ENCODE measurements around the gene SUPT7L.

SUPT7L gene

GRCh38 chr2:27690052-27690451 lies 26.6 kb upstream of the SUPT7L start:
- Histone ChIP-seq H3K23ac (ENCODE audit: low read length in 2 of 2) (no peak overlapping the region), H3K27ac (ENCODE audit: low read length, poor library complexity, severe bottlenecking) (no peak overlapping the region), H4K91ac (ENCODE audit: low read length) (no peak overlapping the region), H2BK120ac (ENCODE audit: low read depth, low read length) (no peak overlapping the region), H3K36me3 (ENCODE audit: control insufficient read depth in 1 of 2, insufficient read depth in 2 of 2, low read depth in 1 of 2, low read length in 2 of 2) (peaks cover 20 to 75% of the 10 kb centered on the region in 2 experiments), H2BK5ac (ENCODE audit: low read depth, low read length, poor library complexity, severe bottlenecking) (no peak overlapping the region), H3K9me3 (ENCODE audit: control insufficient read depth, low read length) (no peaks in the 10 kb centered on the region), H3K27me3 (ENCODE audit: control insufficient read depth in 1 of 2, insufficient read depth in 1 of 2, low read length in 2 of 2) (no peaks in the 10 kb centered on the region), H3K4me3 (ENCODE audit: insufficient read depth in 1 of 2, low read depth in 1 of 2, low read length in 2 of 2) (no peak overlapping the region), H3K4me2 (ENCODE audit: low read length, poor library complexity, severe bottlenecking) (no peak overlapping the region), H2BK15ac (ENCODE audit: low read depth, poor library complexity, severe bottlenecking) (no peak overlapping the region), H3K18ac (ENCODE audit: low read depth in 1 of 2, low read length in 2 of 2) (no peak overlapping the region), H3K14ac (ENCODE audit: low read length in 2 of 2) (no peak overlapping the region), H2AK5ac (ENCODE audit: low read length, severe bottlenecking) (no peak overlapping the region), H3K4me1 (ENCODE audit: control insufficient read depth, insufficient read depth, low read depth, low read length) (no peaks in the 10 kb centered on the region), H3K4ac (ENCODE audit: low read depth in 1 of 2, low read length in 2 of 2) (no peak overlapping the region), H3K9ac (ENCODE audit: low read length) (no peak overlapping the region), H2AFZ (ENCODE audit: low read depth, low read length) (no peak overlapping the region), H4K8ac (ENCODE audit: low read length) (no peak overlapping the region), H2BK12ac (ENCODE audit: low read length in 2 of 2) (no peak overlapping the region), H3K79me1 (replicated peaks; ENCODE audit: low read length, poor library complexity, severe bottlenecking) (no peaks in the 10 kb centered on the region)
- no peak for DNase-seq

GRCh38 chr2:27689424-27689823 lies 26.0 kb upstream of the SUPT7L start:
- H2BK12ac ChIP-seq (ENCODE audit: low read length in 2 of 2): no peak overlapping the region
- H3K36me3 ChIP-seq (ENCODE audit: control insufficient read depth in 1 of 2, insufficient read depth in 2 of 2, low read depth in 1 of 2, low read length in 2 of 2): peaks cover 18 to 76% of the 10 kb centered on the region in 2 experiments
- no peak overlapping the region for H3K27ac ChIP-seq (ENCODE audit: low read length, poor library complexity, severe bottlenecking)
- no peak for DNase-seq
- H3K9ac ChIP-seq (ENCODE audit: low read length): no peak overlapping the region
- H3K18ac ChIP-seq (ENCODE audit: low read depth in 1 of 2, low read length in 2 of 2): no peak overlapping the region
- 100% methylated on average over 2 of the region's 2 CpGs for WGBS
- no peak overlapping the region for H3K4ac ChIP-seq (ENCODE audit: low read depth in 1 of 2, low read length in 2 of 2)
- H4K8ac ChIP-seq (ENCODE audit: low read length): no peak overlapping the region
- H2AK5ac ChIP-seq (ENCODE audit: low read length, severe bottlenecking): no peak overlapping the region
- H3K23ac ChIP-seq (ENCODE audit: low read length in 2 of 2): no peak overlapping the region
- H2AFZ ChIP-seq (ENCODE audit: low read depth, low read length): no peak overlapping the region
- H3K9me3 ChIP-seq (ENCODE audit: control insufficient read depth, low read length): no peaks in the 10 kb centered on the region
- H3K4me3 ChIP-seq (ENCODE audit: insufficient read depth in 1 of 2, low read depth in 1 of 2, low read length in 2 of 2): no peak overlapping the region
- no peak overlapping the region for H3K4me2 ChIP-seq (ENCODE audit: low read length, poor library complexity, severe bottlenecking)
- no peaks in the 10 kb centered on the region for H3K4me1 ChIP-seq (ENCODE audit: control insufficient read depth, insufficient read depth, low read depth, low read length)
- no peaks in the 10 kb centered on the region for H3K79me1 ChIP-seq (replicated peaks; ENCODE audit: low read length, poor library complexity, severe bottlenecking)
- H3K14ac ChIP-seq (ENCODE audit: low read length in 2 of 2): no peak overlapping the region
- H2BK5ac ChIP-seq (ENCODE audit: low read depth, low read length, poor library complexity, severe bottlenecking): no peak overlapping the region
- no peak overlapping the region for H2BK120ac ChIP-seq (ENCODE audit: low read depth, low read length)
- H3K27me3 ChIP-seq (ENCODE audit: control insufficient read depth in 1 of 2, insufficient read depth in 1 of 2, low read length in 2 of 2): no peaks in the 10 kb centered on the region
- H4K91ac ChIP-seq (ENCODE audit: low read length): no peak overlapping the region
- H2BK15ac ChIP-seq (ENCODE audit: low read depth, poor library complexity, severe bottlenecking): no peak overlapping the region

- H3K4me3 ChIP-seq (ENCODE audit: insufficient read depth in 1 of 2, low read depth in 1 of 2, low read length in 2 of 2): no peak overlapping the region
- H3K23ac ChIP-seq (ENCODE audit: low read length in 2 of 2): no peak overlapping the region
- H3K27me3 ChIP-seq (ENCODE audit: control insufficient read depth in 1 of 2, insufficient read depth in 1 of 2, low read length in 2 of 2): no peaks in the 10 kb centered on the region
- WGBS: no CpG with 5 or more reads among the region's 1 CpG
- H3K27ac ChIP-seq (ENCODE audit: low read length, poor library complexity, severe bottlenecking): no peak overlapping the region
- H3K14ac ChIP-seq (ENCODE audit: low read length in 2 of 2): no peak overlapping the region
- no peak overlapping the region for H3K18ac ChIP-seq (ENCODE audit: low read depth in 1 of 2, low read length in 2 of 2)
- no peak overlapping the region for H3K4ac ChIP-seq (ENCODE audit: low read depth in 1 of 2, low read length in 2 of 2)
- no peaks in the 10 kb centered on the region for H3K79me1 ChIP-seq (replicated peaks; ENCODE audit: low read length, poor library complexity, severe bottlenecking)
- DNase-seq: no peak
- no peak overlapping the region for H2BK15ac ChIP-seq (ENCODE audit: low read depth, poor library complexity, severe bottlenecking)
- H2BK5ac ChIP-seq (ENCODE audit: low read depth, low read length, poor library complexity, severe bottlenecking): no peak overlapping the region
- no peak overlapping the region for H2BK120ac ChIP-seq (ENCODE audit: low read depth, low read length)
- no peak overlapping the region for H3K9ac ChIP-seq (ENCODE audit: low read length)
- H3K4me2 ChIP-seq (ENCODE audit: low read length, poor library complexity, severe bottlenecking): no peak overlapping the region
- H2AK5ac ChIP-seq (ENCODE audit: low read length, severe bottlenecking): no peak overlapping the region
- no peak overlapping the region for H4K91ac ChIP-seq (ENCODE audit: low read length)
- H2BK12ac ChIP-seq (ENCODE audit: low read length in 2 of 2): no peak overlapping the region
- no peak overlapping the region for H2AFZ ChIP-seq (ENCODE audit: low read depth, low read length)
- peaks cover 2% of the 10 kb centered on the region for H3K4me1 ChIP-seq (ENCODE audit: control insufficient read depth, insufficient read depth, low read depth, low read length)
- H3K9me3 ChIP-seq (ENCODE audit: control insufficient read depth, low read length): no peaks in the 10 kb centered on the region
- no peak overlapping the region for H4K8ac ChIP-seq (ENCODE audit: low read length)
- peaks cover 18 to 69% of the 10 kb centered on the region in 2 experiments for H3K36me3 ChIP-seq (ENCODE audit: control insufficient read depth in 1 of 2, insufficient read depth in 2 of 2, low read depth in 1 of 2, low read length in 2 of 2)
Measured at GRCh38 chr2:27687232-27687631, 23.8 kb upstream of the SUPT7L start.

- WGBS: no CpG with 5 or more reads among the region's 3 CpGs
Measured at GRCh38 chr2:27685577-27685976, 22.2 kb upstream of the SUPT7L start.

More at GRCh38 chr2:27685577-27685976, 22.2 kb upstream of the SUPT7L start:
- Histone ChIP-seq H3K4ac (ENCODE audit: low read depth in 1 of 2, low read length in 2 of 2) (no peak overlapping the region), H2BK5ac (ENCODE audit: low read depth, low read length, poor library complexity, severe bottlenecking) (no peak overlapping the region), H3K4me1 (ENCODE audit: control insufficient read depth, insufficient read depth, low read depth, low read length) (peaks cover 5% of the 10 kb centered on the region), H3K27me3 (ENCODE audit: control insufficient read depth in 1 of 2, insufficient read depth in 1 of 2, low read length in 2 of 2) (no peaks in the 10 kb centered on the region), H3K23ac (ENCODE audit: low read length in 2 of 2) (no peak overlapping the region), H3K4me3 (ENCODE audit: insufficient read depth in 1 of 2, low read depth in 1 of 2, low read length in 2 of 2) (no peak overlapping the region), H3K79me1 (replicated peaks; ENCODE audit: low read length, poor library complexity, severe bottlenecking) (no peaks in the 10 kb centered on the region), H3K36me3 (ENCODE audit: control insufficient read depth in 1 of 2, insufficient read depth in 2 of 2, low read depth in 1 of 2, low read length in 2 of 2) (peaks cover 12 to 60% of the 10 kb centered on the region in 2 experiments), H4K8ac (ENCODE audit: low read length) (no peak overlapping the region), H3K27ac (ENCODE audit: low read length, poor library complexity, severe bottlenecking) (no peak overlapping the region), H4K91ac (ENCODE audit: low read length) (no peak overlapping the region), H3K9ac (ENCODE audit: low read length) (no peak overlapping the region), H3K9me3 (ENCODE audit: control insufficient read depth, low read length) (no peaks in the 10 kb centered on the region), H2BK15ac (ENCODE audit: low read depth, poor library complexity, severe bottlenecking) (no peak overlapping the region), H2AFZ (ENCODE audit: low read depth, low read length) (no peak overlapping the region), H3K18ac (ENCODE audit: low read depth in 1 of 2, low read length in 2 of 2) (no peak overlapping the region), H3K4me2 (ENCODE audit: low read length, poor library complexity, severe bottlenecking) (no peak overlapping the region), H2BK120ac (ENCODE audit: low read depth, low read length) (no peak overlapping the region), H3K14ac (ENCODE audit: low read length in 2 of 2) (no peak overlapping the region), H2BK12ac (ENCODE audit: low read length in 2 of 2) (no peak overlapping the region), H2AK5ac (ENCODE audit: low read length, severe bottlenecking) (no peak overlapping the region)
- DNase-seq: no peak
